ENCODE results near the gene MAP7D1. TPM values are rescaled to one million over a fixed set of nuclear protein-coding genes. Genes with fewer than 3 reads are reported as not detected.

Gene MAP7D1
- total and polyA plus RNA-seq, 2 of the 13 experiments (the other 11 are each of a cell fraction or from before 2014, with no cell fraction given), result 5.6 to 7.2 TPM

- TF ChIP-seq ARID5B (CRISPR knock-in tag; IDR thresholded peaks at IDR 0.05) (peak; percentile 64), ZNF720 (CRISPR knock-in tag; IDR thresholded peaks at IDR 0.05) (no peak), ONECUT2 (CRISPR knock-in tag; IDR thresholded peaks at IDR 0.05) (no peak), E2F2 (CRISPR knock-in tag; IDR thresholded peaks at IDR 0.05; ENCODE audit: borderline replicate concordance) (peak; percentile 41; the same call in 1 of the 2 replicates), ZNF761 (CRISPR knock-in tag; conservative IDR thresholded peaks at IDR 0.05) (no peak), ZNF549 (CRISPR knock-in tag; IDR thresholded peaks at IDR 0.05) (no peak), ZSCAN20 (CRISPR knock-in tag; IDR thresholded peaks at IDR 0.05; ENCODE audit: borderline replicate concordance) (no peak), ZNF230 (CRISPR knock-in tag; IDR thresholded peaks at IDR 0.05) (no peak; the same call in 1 of the 2 replicates), ZNF296 (CRISPR knock-in tag; conservative IDR thresholded peaks at IDR 0.05) (no peak), HNF1A (IDR thresholded peaks at IDR 0.05; ENCODE audit: low read depth) (no peak), HNF1A (CRISPR knock-in tag; IDR thresholded peaks at IDR 0.05; ENCODE audit: borderline replicate concordance) (no peak; the same call in 1 of the 2 replicates), ZNF644 (CRISPR knock-in tag; IDR thresholded peaks at IDR 0.05; ENCODE audit: low read depth) (0 out of 2 replicates have a peak, but pooled peaks have one; percentile 58), ZNF382 (CRISPR knock-in tag; IDR thresholded peaks at IDR 0.05; ENCODE audit: borderline replicate concordance) (no peak), ZNF709 (CRISPR knock-in tag; IDR thresholded peaks at IDR 0.05) (peak; percentile 88; the same call in 1 of the 2 replicates), EHMT2 (IDR thresholded peaks at IDR 0.05; ENCODE audit: borderline replicate concordance, low read depth, low read length) (no peak), ZSCAN22 (CRISPR knock-in tag; IDR thresholded peaks at IDR 0.05) (no peak), FOXA3 (CRISPR knock-in tag; IDR thresholded peaks at IDR 0.05) (peak; percentile 40; the same call in 1 of the 2 replicates), ZNF235 (CRISPR knock-in tag; IDR thresholded peaks at IDR 0.05; ENCODE audit: borderline replicate concordance) (0 out of 2 replicates have a peak, but pooled peaks have one; percentile 18), PPARG (CRISPR knock-in tag; conservative IDR thresholded peaks at IDR 0.05) (peak; percentile 71), RBM39 (IDR thresholded peaks at IDR 0.05; ENCODE audit: low read depth, low read length, poor library complexity, severe bottlenecking) (no peak), DNMT1 (CRISPR knock-in tag; IDR thresholded peaks at IDR 0.05) (no peak), IRF2 (CRISPR knock-in tag; IDR thresholded peaks at IDR 0.05) (peak; percentile 86; the same call in 1 of the 2 replicates)
These were observed 68.1 kb downstream of the MAP7D1 start, which contains the start of gene THRAP3 (continued) for GRCh38 chr1:36223996-36224536.
